Activated naive CD4-positive, alpha-beta T cell treated with anti-CD3 and anti-CD28 coated beads, Interleukin-2, amount 10 ng/mL, durations not matched to agents 7 days and 5 days (primary cell): ENCODE results near the gene SNAPC5.
"Not testable (repeated sequence)": the region's sequence is repeated elsewhere in the genome, so short reads cannot be mapped to it uniquely, and the experiment has no call there.

Source experiments
- CTCF ChIA-PET: fragments of 350-600 bp; sonication (Branson Sonifier 250); formaldehyde crosslinking; loops from one replicate; lab custom pipeline; 2021; ENCODE audit warnings: antibody characterized with exemption; lab: Charles Lee
- DNase-seq: peaks from one replicate; pipeline ENCODE4 v3.0.0-alpha.2; 2020
- H3K27ac Mint-ChIP-seq: one replicate; pipeline ENCODE4 v1.8.0; 2021; ENCODE audit warnings: mild to moderate bottlenecking, moderate library complexity, mixed read lengths
- H3K27me3 Mint-ChIP-seq: one replicate; pipeline ENCODE4 v1.8.0; 2021; ENCODE audit warnings: mild to moderate bottlenecking, mixed read lengths
- H3K36me3 Mint-ChIP-seq: one replicate; pipeline ENCODE4 v1.8.0; 2021; ENCODE audit warnings: mixed read lengths
- H3K4me1 Mint-ChIP-seq: one replicate; pipeline ENCODE4 v1.8.0; 2021; ENCODE audit warnings: mixed read lengths
- H3K4me3 Mint-ChIP-seq: one replicate; pipeline ENCODE4 v1.8.0; 2021; ENCODE audit warnings: mild to moderate bottlenecking, moderate library complexity, mixed read lengths
- H3K9me3 Mint-ChIP-seq: one replicate; pipeline ENCODE4 v1.8.0; 2021; ENCODE audit warnings: mixed read lengths

The SNAPC5 gene

GRCh38 chr15:66503780-66504562, 6.4 kb upstream of the SNAPC5 start:
- peaks cover 70% of the 10 kb centered on the region for H3K4me1 Mint-ChIP-seq
- DNase-seq, result no peak
- peaks cover 53% of the 10 kb centered on the region for H3K36me3 Mint-ChIP-seq
- H3K27ac Mint-ChIP-seq, result peak overlapping the region; percentile 97
- H3K9me3 Mint-ChIP-seq, result no peaks in the 10 kb centered on the region
- H3K27me3 Mint-ChIP-seq, result no peaks in the 10 kb centered on the region
- CTCF ChIA-PET, result no interaction called here
- peak overlapping the region; percentile 100 for H3K4me3 Mint-ChIP-seq

GRCh38 chr15:66503041-66503648, 5.6 kb upstream of the SNAPC5 start:
- Mint-ChIP-seq H3K27ac (peak overlapping the region; percentile 67), H3K4me3 (peak overlapping the region; percentile 100), H3K4me1 (peaks cover 73% of the 10 kb centered on the region), H3K36me3 (peaks cover 60% of the 10 kb centered on the region)
- CTCF ChIA-PET, DNase-seq, H3K27me3 Mint-ChIP-seq, H3K9me3 Mint-ChIP-seq: not testable (repeated sequence)

GRCh38 chr15:66502491-66502890, 4.9 kb upstream of the SNAPC5 start:
- Mint-ChIP-seq H3K27me3 (no peaks in the 10 kb centered on the region), H3K36me3 (peaks cover 67% of the 10 kb centered on the region), H3K27ac (peak overlapping the region; percentile 64), H3K9me3 (no peaks in the 10 kb centered on the region), H3K4me3 (peak overlapping the region; percentile 100), H3K4me1 (peaks cover 73% of the 10 kb centered on the region)
- CTCF ChIA-PET, result no interaction called here
- no peak for DNase-seq

DNA sequence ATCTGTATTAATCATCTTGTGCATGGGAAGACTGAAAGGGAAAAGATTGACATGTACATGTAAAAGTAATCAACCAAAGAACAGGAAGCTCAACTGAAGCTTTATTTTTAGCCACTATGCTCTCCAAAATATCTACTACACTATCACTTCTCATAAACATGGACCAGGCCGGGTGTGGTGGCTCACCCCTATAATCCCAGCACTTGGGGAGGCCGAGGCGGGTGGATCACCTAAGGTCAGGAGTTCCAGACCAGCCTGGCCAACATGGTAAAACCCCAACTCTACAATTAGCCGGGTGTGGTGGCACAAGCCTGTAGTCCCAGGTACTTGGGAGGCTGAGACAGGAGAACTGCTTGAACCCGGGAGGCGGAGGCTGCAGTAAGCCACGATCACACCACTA, 2.8 kb upstream of the SNAPC5 start:
- H3K4me1 Mint-ChIP-seq, result peaks cover 66% of the 10 kb centered on the region
- not testable (repeated sequence) for DNase-seq, H3K27me3 Mint-ChIP-seq, H3K9me3 Mint-ChIP-seq, H3K4me3 Mint-ChIP-seq
- peaks cover 80% of the 10 kb centered on the region for H3K36me3 Mint-ChIP-seq
- H3K27ac Mint-ChIP-seq, result peak overlapping the region; percentile 29
- CTCF ChIA-PET, result interaction anchor here (0.6 to 4.1 kb wide), 3 partner anchors 114 to 865 kb away, joined by 3 to 60 read pairs (median 4); partner anchors contain the start of gene MAP2K1

DNA sequence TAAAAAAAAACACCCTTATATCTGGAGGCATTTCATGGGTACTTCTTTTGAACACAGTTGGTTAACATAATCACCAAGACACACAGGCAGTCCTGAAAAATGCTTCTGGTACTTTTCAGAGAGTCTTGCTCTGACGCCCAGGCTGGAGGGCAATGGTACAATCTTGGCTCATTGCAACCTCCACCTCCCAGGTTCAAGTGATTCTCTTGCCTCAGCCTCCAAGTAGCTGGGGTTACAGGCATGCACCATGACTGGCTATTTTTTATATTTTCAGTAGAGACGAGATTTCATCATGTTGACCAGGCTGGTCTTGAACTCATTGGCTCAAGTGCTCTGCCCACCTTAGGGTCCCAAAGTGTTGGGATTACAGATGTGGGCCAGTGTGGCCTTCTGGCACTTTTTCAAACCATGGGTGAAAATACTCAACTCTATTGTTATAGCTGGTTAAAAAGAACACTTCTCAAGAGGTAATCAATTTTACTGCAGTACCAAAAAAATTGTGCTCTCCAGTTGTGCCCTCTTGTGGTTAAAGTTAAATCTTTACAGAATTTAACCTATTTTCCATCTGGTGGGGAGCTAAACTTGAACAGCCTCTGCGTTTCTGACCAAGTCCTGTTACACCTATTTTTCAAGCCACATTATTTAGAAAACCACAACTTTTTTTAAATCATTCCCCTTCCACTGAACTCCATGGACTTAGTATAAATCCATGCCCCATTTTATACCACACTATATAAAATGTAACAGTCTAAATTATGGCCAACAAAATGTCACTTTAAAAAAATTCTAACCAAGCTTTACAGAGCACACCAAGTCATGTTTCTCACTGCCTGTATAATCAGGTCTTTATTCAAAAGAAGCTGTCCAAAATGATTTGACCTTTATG, 1.2 kb upstream of the SNAPC5 start:
- CTCF ChIA-PET, result interaction anchor here (0.6 to 4.1 kb wide), 34 partner anchors 9 to 970 kb away, joined by 3 to 60 read pairs (median 5); partner anchors contain the start of genes DIS3L, MAP2K1 and TIPIN
- peaks cover 69% of the 10 kb centered on the region for H3K4me1 Mint-ChIP-seq
- H3K27me3 Mint-ChIP-seq, result no peaks in the 10 kb centered on the region

DNA sequence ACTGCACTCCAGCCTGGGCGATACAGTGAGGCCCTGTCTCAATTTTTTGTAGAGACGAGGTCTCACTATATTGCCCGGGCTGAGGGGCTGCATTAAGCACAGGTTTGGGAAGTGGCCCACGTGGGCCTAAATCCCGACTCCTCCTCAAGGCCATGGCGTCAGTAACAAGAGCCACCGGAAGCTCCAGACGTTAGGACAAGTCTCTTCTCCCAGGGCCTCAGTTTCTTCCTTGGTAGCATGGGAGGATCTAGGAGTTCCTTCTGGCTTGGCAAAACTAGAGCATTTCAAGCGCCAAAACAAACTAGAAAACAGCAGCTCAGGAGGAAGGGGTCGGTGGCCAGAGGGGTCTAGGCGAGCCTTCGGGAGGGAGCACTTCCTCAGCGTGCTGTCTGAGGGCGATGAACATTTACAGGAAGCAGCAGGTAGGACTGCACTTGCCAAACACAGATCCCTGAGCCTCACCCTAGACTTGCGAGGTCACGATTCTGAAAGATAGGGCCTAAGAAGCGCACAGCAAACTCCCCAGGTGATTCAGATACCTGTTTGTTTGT, 536 bp downstream of the SNAPC5 start:
- Mint-ChIP-seq H3K27ac (peak overlapping the region; percentile 97), H3K4me3 (peak overlapping the region; percentile 97), H3K27me3 (no peaks in the 10 kb centered on the region), H3K36me3 (peaks cover 84% of the 10 kb centered on the region), H3K9me3 (no peaks in the 10 kb centered on the region), H3K4me1 (peaks cover 55% of the 10 kb centered on the region)
- DNase-seq, result no peak
- CTCF ChIA-PET, result interaction anchor here (0.8 to 4.1 kb wide), 16 partner anchors 22 to 355 kb away, joined by 3 to 60 read pairs (median 6); partner anchors contain the start of genes DIS3L, MAP2K1 and TIPIN

More for the DNA sequence above, 1.2 kb upstream of the SNAPC5 start:
- Mint-ChIP-seq H3K36me3 (peaks cover 84% of the 10 kb centered on the region), H3K9me3 (no peaks in the 10 kb centered on the region), H3K4me3 (no peak overlapping the region), H3K27ac (peak overlapping the region; percentile 97)
- no peak for DNase-seq

DNA sequence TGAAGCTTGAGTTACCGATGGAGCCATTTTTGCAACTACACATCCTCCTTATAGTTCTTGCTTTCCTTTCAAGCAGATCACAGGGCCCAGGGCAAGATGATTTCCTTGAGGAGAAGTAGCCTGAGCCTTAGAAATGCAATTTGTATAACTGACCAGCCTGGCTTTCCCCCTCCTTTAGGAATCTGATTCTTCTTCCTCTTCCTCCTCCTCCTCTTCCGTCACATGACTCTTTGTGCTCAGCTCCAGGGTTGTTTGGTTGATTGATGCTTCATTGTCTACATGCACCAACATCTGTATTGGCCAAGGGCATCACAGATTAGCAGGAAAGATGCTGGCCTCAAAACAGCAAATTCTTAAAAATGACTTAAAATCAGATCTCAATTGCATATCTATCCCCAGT, 3.3 kb downstream of the SNAPC5 start:
- no peaks in the 10 kb centered on the region for H3K9me3 Mint-ChIP-seq
- H3K4me1 Mint-ChIP-seq, result peaks cover 34% of the 10 kb centered on the region
- peak overlapping the region; percentile 40 for H3K27ac Mint-ChIP-seq
- no peaks in the 10 kb centered on the region for H3K27me3 Mint-ChIP-seq
- no peak overlapping the region for H3K4me3 Mint-ChIP-seq
- CTCF ChIA-PET, result no interaction called here
- H3K36me3 Mint-ChIP-seq, result peaks cover 79% of the 10 kb centered on the region
- no peak for DNase-seq

DNA sequence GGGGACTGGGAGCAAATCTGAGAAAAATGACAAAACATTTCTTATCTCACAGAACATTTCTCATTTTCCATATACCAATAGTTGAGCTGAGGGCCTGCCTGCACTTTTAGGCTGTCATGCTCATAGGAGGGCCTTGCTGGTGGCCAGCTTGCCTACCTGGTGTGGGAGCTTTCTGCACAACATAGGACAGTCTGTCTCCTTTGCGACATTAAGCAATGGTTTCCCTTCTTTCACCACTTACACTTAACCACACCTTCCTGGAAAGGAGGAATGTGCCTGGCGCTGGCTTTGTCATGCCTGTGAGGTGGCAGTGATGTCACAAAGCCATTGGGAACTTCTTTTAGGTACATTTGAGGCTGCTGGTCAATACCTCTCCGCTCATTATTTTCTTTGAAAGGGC, 5.7 kb downstream of the SNAPC5 start:
- Mint-ChIP-seq H3K27me3 (no peaks in the 10 kb centered on the region), H3K4me3 (no peak overlapping the region), H3K9me3 (no peaks in the 10 kb centered on the region), H3K27ac (peak overlapping the region; percentile 37), H3K4me1 (peaks cover 17% of the 10 kb centered on the region), H3K36me3 (peaks cover 76% of the 10 kb centered on the region)
- CTCF ChIA-PET, result no interaction called here
- DNase-seq, result no peak

DNA sequence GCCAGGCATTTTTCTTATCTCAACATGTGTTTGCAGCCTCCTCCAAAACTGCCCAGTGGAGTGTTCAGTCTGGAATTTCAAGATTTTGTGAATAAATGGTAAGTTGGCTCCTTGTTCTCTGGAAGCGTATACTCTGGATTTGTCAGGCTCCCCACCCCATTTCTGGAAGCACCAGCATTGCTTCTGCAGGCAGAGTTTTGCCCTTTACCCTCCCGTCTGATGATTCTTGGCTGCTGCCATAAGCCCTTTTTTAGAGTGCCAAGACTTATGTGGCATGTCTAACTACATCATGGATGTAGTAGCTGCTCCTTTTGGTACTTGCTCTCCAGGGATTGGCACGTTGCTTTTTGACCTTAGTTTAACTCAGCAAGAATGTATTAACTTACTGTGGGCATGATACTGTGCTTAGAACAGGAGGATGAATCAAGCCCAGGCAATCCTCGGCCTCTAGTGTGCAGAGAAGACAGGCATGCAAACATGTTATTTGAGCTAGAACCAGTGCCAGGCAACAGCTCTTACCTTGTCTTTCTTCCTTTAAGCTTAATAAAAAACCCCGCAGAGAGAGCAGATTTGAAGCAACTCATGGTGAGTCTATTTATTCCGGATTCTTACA, 8.3 kb downstream of the SNAPC5 start:
- CTCF ChIA-PET, result interaction anchor here (1.1 to 2.8 kb wide), 2 partner anchors 9 to 19 kb away, joined by 3 to 13 read pairs; no protein-coding TSS in a partner anchor

GRCh38 chr15:66488525-66488924, 9.0 kb downstream of the SNAPC5 start:
- Mint-ChIP-seq H3K27ac (no peak overlapping the region), H3K4me1 (peaks cover 4% of the 10 kb centered on the region), H3K27me3 (no peaks in the 10 kb centered on the region), H3K9me3 (no peaks in the 10 kb centered on the region), H3K4me3 (no peak overlapping the region), H3K36me3 (peaks cover 76% of the 10 kb centered on the region)
- CTCF ChIA-PET, result interaction anchor here (2.8 kb wide), 1 partner anchor 10 kb away, joined by 13 read pairs; no protein-coding TSS in a partner anchor
- DNase-seq, result no peak

More for the DNA sequence above, 8.3 kb downstream of the SNAPC5 start:
- H3K9me3 Mint-ChIP-seq, result no peaks in the 10 kb centered on the region
- H3K27me3 Mint-ChIP-seq, result no peaks in the 10 kb centered on the region
- H3K4me3 Mint-ChIP-seq, result no peak overlapping the region
- H3K36me3 Mint-ChIP-seq, result peaks cover 80% of the 10 kb centered on the region
- no peak for DNase-seq
- peaks cover 4% of the 10 kb centered on the region for H3K4me1 Mint-ChIP-seq
- no peak overlapping the region for H3K27ac Mint-ChIP-seq

DNA sequence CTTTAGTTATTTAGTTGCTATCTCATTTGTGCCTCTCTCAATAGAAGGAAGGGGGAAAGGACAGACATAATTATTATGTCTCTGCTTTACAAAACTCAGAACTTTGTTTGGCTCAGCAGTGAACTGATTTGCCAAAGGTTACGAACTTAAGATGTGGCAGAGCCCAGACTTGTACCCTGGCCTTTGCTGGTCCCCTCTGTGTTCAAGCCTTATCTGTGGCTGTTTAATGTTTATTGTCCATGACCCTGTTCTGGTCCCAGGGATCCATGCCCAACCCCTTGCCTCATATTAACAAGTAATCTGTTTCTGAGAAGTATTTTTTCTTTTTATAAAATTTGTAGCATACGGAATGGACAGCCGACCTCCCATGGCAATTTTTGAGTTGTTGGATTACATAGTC, 10.7 kb downstream of the SNAPC5 start:
- H3K9me3 Mint-ChIP-seq, result no peaks in the 10 kb centered on the region
- peaks cover 4% of the 10 kb centered on the region for H3K4me1 Mint-ChIP-seq
- no peak for DNase-seq
- H3K4me3 Mint-ChIP-seq, result no peak overlapping the region
- CTCF ChIA-PET, result no interaction called here
- H3K27me3 Mint-ChIP-seq, result no peaks in the 10 kb centered on the region
- no peak overlapping the region for H3K27ac Mint-ChIP-seq
- peaks cover 75% of the 10 kb centered on the region for H3K36me3 Mint-ChIP-seq

GRCh38 chr15:66484539-66485112, 12.9 kb downstream of the SNAPC5 start:
- CTCF ChIA-PET, result no interaction called here
- peaks cover 71% of the 10 kb centered on the region for H3K36me3 Mint-ChIP-seq
- H3K27ac Mint-ChIP-seq, result no peak overlapping the region
- H3K4me1 Mint-ChIP-seq, result peaks cover 4% of the 10 kb centered on the region
- no peak overlapping the region for H3K4me3 Mint-ChIP-seq
- H3K27me3 Mint-ChIP-seq, result no peaks in the 10 kb centered on the region
- no peaks in the 10 kb centered on the region for H3K9me3 Mint-ChIP-seq
- no peak for DNase-seq

- Mint-ChIP-seq H3K4me3 (no peak overlapping the region), H3K27me3 (no peaks in the 10 kb centered on the region), H3K9me3 (no peaks in the 10 kb centered on the region), H3K27ac (no peak overlapping the region), H3K36me3 (peaks cover 67% of the 10 kb centered on the region), H3K4me1 (peaks cover 3% of the 10 kb centered on the region)
- no peak for DNase-seq
- CTCF ChIA-PET, result no interaction called here
Observed at GRCh38 chr15:66483131-66483566, 14.4 kb downstream of the SNAPC5 start.
